COLO668 (cell line): ENCODE measurements around the gene ACADVL.
"Not testable (repeated sequence)": the region's sequence is repeated elsewhere in the genome, so short reads cannot be mapped to it uniquely, and the experiment has no call there.

Experiments
- DNase-seq: peaks from one replicate; lab custom pipeline; 2025; ENCODE audit not compliant: unreplicated experiment; lab: John Stamatoyannopoulos, UW

ACADVL gene

DNA sequence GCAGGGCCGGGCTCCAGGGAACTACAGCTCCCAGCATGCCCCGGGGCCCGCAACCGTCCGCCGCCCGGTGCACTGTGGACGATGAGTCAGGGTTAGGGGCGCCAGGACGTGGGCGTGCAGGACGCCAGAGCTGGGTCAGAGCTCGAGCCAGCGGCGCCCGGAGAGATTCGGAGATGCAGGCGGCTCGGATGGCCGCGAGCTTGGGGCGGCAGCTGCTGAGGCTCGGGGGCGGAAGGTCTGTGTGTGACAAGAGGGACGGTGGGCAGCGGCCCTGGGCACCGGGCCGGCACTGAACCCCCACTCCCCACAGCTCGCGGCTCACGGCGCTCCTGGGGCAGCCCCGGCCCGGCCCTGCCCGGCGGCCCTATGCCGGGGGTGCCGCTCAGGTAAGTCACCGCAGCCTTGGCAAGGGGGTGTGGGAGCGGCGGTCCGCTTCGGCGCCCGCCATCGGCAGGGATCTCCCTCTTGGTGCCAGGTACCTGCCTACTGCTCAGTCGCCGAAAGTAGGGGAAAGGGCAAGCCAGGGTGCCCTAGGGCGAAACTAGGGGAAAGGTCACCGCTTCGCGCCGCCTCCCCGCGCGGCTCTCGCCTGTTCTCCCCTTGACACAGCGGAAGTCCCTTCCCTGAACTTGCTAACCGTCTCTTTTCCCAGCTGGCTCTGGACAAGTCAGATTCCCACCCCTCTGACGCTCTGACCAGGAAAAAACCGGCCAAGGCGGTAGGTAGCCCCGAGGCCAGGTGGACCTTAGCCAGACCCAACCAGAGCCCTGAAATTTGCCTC is at the start of gene ACADVL, which contains the start of gene DLG4:
Gene ACADVL, plus strand, starts transcription at position 127 of the 781 bp plus-strand sequence. Its CDS starts 47 bp downstream, at position 174.
Gene DLG4, minus strand, starts transcription at position 25 of the 781 bp plus-strand sequence.
- DNase-seq, result peak; percentile 66

DNA sequence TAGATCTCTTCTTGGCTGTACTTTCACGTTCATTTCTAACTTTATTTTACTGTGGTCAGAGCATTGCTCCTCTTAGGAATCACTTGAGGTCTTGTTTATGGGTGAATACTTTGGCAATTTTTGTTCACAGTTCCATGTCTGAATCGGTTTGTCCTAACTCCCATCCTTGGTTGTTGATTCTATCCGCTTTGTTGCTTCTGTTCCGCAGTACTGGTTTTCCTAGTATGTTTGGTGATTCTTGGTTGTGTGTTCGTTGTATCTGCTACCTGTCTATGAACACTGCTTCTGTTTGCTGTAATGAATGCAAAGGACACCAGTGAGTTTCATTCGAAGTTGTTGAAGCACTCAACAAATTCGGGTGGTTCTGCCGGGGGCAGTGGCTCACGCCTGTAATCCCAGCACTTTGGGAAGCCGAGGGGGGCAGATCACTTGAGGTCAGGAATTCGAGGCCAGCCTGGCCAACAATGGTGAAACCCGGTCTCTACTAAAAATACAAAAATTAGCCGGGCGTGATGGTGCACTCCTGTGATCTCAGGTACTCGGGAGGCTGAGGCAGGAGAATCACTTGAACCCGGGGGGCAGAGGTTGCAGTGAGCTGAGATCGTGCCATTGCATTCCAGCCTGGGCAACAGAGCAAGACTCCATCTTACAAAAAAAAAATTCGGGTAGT is 47.1 kb upstream of the ACADVL start:
- DNase-seq, result not testable (repeated sequence)

DNA sequence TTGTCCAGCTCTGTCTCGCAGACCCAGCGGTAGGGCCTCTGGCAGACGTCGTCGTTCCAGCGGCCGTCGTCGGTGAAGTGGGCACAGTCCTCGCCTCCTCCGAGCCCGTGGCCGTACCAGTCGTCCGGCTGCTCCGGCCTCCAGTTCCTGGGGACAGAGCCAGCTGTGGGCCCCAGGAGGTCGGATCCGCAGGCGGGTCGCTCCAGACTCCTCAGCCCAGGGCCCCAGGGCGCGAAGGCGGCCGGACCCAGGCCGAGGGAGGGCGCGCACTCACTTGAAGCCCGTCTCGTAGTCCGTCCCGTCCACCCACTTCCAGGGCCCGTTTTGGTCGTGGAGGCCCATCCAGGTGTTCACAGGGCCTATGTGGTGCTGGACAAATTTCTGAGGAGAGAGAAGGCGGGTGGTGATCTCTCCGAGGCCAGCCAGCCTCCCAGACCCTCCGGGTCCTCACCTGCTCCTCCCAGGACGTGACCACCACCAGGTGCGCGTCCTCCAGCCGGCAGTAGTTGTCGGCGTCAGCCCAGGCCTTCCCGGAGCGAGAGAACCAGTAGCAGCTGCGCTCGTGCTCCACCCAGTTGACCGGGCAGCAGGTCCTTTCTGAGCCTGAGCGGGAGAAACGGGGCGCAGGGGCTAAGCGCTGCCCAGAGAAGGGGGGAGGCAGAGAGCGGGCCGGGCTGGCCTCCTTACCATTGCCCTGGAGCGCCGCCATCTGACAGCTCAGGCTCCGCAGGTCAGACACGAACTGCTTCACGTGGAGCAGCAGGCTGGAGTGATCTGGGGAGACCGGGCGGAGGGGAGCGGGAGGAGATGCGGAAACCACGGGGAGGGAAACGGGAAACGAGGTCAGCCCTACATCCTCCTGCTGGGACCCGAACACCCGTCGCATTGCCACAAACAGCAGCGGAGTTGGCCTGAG is 45.8 kb upstream of the ACADVL start:
- peak; percentile 43 for DNase-seq

DNA sequence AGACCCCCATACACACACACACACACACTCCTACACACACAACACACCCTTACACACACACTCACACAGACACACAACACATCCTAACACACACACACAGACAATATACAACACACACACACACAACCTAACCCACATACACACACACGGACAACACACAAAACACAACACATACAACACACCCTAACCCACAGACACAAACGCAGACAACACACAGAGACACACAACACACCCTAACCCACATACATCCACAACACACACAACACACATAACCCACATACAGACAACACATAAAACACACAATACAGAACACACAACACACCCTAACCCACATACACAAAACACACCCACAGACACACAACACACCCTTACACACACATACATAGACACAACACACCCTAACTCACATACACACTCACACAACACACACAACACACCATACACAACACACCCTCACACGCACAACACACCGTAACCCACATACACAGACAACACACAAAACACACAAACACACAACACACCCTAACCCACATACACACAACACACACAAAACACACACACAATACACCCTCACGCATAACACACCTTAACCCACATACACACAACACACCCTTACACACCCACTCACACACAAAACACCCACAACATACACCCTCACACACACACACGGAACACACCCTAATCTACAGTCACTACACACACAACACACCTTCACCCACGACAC is 45.0 kb upstream of the ACADVL start:
- DNase-seq, result no peak

DNA sequence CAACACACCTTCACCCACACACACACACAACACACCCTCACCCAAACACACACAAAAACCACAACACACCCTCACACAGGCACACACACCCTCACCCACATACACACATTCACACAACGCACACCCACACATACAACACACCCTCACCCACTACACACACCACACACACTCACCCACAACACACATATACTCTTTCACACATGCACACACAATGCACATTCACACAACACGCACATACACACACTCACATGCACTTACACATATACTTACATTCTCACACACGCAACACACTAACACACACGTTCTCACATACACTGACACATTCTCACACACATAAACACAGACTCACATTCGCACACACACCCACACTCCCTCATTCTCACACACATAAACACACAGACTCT is 44.4 kb upstream of the ACADVL start:
- DNase-seq, result no peak

GRCh38 chr17:7176107-7176840 is 43.5 kb upstream of the ACADVL start:
- DNase-seq, result no peak

- no peak for DNase-seq
These were observed 42.9 kb upstream of the ACADVL start for GRCh38 chr17:7176841-7177190.

DNA sequence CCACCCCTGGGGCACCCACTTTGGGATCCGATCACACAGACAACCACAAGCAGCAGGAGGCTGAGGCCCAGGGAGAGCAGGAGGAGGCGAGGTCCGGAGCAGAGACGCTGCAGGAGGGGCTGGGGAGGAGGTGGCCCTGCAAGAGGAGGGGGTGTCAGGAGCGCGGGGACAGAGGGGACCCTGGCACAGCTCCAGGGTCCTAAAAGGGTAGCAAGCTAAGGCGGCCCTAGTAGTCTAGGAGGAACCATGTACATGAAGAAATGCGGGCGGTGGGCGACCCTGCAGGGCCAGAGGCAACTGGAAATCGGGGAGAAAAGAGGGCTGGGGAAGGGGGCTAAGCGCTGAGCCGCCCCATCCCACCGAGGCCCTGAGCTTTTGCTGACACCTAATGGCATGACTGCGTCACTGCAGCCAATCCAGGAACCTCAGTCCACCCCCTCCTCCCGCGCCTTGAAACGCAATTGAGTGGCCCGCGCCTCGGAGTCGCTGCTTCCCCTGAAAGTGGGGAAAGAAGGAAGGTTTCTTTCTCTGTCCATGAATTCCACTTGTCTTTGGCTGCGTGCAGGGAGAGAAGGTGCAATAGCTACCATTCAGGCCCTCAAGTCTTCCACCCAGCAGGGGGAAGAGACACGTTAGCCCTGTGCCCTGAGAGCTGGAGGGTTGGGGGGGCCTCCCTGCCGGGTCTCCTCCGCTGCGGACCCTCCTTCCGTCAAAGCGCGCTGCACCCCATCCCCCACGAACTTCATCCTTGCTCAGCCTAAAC is 42.4 kb upstream of the ACADVL start:
- DNase-seq, result peak; percentile 36

DNA sequence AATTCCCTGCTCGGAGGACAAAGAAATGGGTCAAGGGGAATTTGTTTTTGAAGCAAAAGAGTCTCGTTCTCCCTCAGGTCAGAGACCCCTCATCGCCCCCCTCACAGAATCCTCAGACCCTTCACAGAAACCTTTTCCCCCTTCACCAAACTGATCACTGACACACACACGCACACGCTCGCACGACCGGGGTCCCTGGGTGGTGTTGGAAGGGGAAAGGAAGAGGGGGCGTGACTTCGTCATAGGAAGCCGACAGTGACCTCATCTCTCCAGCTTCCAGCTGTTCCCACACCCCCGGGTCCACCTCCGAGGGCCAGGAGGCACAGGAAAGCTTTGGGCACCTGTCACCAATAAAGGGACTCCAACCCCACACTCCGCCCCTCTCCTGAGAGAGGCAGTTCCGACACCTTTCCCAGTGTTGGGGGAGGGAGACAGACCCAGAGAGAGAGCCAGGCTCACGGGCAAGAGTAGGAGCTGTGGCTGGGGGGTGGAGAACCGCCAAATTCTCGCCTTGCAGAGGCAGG is 41.7 kb upstream of the ACADVL start:
- DNase-seq, result peak; percentile 25

DNA sequence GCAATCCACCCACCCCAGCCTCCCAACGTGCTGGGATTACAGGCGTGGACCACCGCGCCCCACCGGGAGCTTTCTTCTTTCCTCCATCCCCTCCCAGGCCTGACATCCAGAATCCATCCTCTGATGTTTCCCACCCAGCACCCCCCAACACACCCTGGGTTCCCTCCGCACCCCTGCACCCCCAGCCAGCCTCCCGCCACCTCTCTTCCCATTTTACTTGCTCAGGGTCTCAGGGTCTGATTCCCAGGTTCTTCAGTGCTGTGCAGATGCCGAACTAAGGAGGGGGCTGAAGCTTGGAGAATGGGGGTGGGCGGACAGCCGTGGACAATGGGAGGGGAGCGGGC is 40.8 kb upstream of the ACADVL start:
- no peak for DNase-seq

- DNase-seq, result no peak
These were observed 40.2 kb upstream of the ACADVL start, which contains the start of gene ASGR1 for GRCh38 chr17:7179317-7180254. Gene ASGR1 (minus strand): TSS chr17:7179370. CDS start chr17:7178563, 807 bp downstream.

- DNase-seq, result not testable (repeated sequence)
These were observed 37.6 kb upstream of the ACADVL start for GRCh38 chr17:7182101-7182500.

DNA sequence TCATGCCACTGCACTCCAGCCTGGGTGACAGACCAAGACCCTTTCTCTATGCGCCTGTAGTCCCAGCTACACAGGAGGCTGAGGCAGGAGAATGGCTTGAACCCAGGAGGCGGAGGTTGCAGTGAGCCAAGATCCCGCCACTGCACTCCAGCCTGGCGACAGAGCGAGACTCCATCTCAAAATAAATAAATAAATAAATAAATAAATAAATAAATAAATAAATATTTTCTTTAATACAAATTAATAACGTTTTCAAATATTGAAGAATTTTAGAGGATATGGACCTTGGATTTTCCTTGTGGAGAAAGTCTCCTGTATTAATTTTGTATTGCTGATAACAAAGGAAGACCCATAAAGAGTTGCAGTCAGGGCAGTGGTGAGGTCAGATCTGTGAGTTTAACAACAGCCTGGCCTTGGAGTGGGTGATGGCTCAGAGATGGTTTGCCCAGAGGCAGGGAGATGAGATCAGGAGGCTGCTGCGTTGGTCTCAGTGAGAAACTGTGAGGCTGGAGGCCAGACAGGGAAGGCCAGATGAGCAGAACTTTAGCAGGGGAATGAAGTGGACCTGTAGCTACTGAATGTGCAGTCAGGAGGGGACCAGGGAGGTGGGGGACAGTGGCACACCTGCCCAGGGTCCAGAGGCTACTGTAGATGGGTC is 36.2 kb upstream of the ACADVL start:
- no peak for DNase-seq

GRCh38 chr17:7184091-7184488 is 35.6 kb upstream of the ACADVL start:
- peak; percentile 74 for DNase-seq

DNA sequence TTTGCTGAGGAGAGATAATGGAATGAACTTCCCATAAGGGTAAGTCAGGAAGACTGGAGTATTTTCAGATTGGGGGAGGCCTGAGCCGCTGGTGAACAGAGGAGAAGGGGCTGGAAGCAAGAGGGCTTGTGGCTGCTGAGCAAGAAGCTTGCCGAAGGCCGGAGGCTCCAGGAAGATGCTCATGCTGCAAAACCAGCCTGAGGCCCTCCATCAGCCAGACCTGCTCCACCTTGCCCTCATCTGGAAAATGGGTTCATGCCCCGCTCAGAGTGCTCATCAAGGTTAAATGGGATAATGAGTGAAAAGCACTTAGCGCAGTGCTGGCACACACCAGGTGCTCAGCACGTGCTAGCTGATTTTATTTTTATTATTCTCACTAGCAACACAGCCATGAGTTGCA is 35.1 kb upstream of the ACADVL start:
- no peak for DNase-seq

DNA sequence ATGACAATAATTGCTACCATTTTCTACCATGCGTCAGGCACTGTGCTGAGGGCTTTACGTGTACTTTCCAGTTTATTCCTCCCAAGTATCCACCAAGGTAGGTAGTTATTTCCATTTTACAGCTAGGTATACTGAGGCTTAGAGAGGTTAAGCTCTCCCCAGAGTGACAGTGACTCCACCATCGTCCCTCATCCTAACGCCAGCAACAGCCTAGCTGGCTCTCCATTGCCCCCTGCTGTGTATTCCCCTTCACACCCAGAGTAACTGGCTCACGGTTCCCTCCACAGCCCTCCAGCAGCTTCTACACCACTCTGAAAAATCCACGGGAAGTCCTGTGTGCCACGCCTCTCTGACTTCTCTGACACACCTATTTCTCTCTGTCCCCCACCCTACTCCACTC is 33.5 kb upstream of the ACADVL start:
- DNase-seq, result no peak

- DNase-seq, result no peak
These were observed 29.3 kb upstream of the ACADVL start for GRCh38 chr17:7190276-7190917.
